HFF-Myc (cell line): Measurements from ENCODE around the gene SLC35F6.
"Not testable (repeated sequence)": the region's sequence is repeated elsewhere in the genome, so short reads cannot be mapped to it uniquely, and the experiment has no call there.

Experiments
- DNase-seq: peaks from one replicate; pipeline ENCODE4 v3.0.0-alpha.2; 2011; ENCODE audit warnings: low read depth; ENCODE audit errors: extremely low read depth
- H3K4me3 ChIP-seq: replicated peaks from 2 replicates; pipeline ENCODE4 v1.5.1; 2011; ENCODE audit warnings: low read depth, mild to moderate bottlenecking, control low read depth, low read length
- CTCF ChIP-seq: IDR thresholded peaks from 2 replicates; pipeline ENCODE4 v1.5.1; 2012; ENCODE audit warnings: mild to moderate bottlenecking, low read depth, low read length, control low read depth; ENCODE audit errors: missing control alignments

Gene SLC35F6

GRCh38 chr2:26811791-26812694 is 48.0 kb downstream of the SLC35F6 start:
- TF ChIP-seq CTCF, result no peak
- no peak for DNase-seq
- H3K4me3 ChIP-seq, result no peak overlapping the region

GRCh38 chr2:26812731-26813130 is 48.6 kb downstream of the SLC35F6 start:
- no peak overlapping the region for H3K4me3 ChIP-seq
- TF ChIP-seq CTCF, result no peak
- no peak for DNase-seq

- not testable (repeated sequence) for DNase-seq, H3K4me3 ChIP-seq
Measured at GRCh38 chr2:26814072-26814765, 50.1 kb downstream of the SLC35F6 start.

GRCh38 chr2:26816893-26817292 is 52.8 kb downstream of the SLC35F6 start:
- no peak for DNase-seq
- no peak for TF ChIP-seq CTCF
- no peak overlapping the region for H3K4me3 ChIP-seq

- H3K4me3 ChIP-seq, result no peak overlapping the region
- no peak for DNase-seq
- TF ChIP-seq CTCF, result no peak
Measured at GRCh38 chr2:26818255-26818654, 54.2 kb downstream of the SLC35F6 start.

GRCh38 chr2:26818972-26819371 is 54.9 kb downstream of the SLC35F6 start:
- no peak for DNase-seq
- H3K4me3 ChIP-seq, result no peak overlapping the region
- no peak for TF ChIP-seq CTCF

- no peak overlapping the region for H3K4me3 ChIP-seq
- no peak for TF ChIP-seq CTCF
- DNase-seq, result no peak
Measured at GRCh38 chr2:26820932-26821331, 56.8 kb downstream of the SLC35F6 start.
